ENCODE results near the gene BPNT1.
A peak's percentile ranks its signal among the peaks of the same experiment; 100 is the strongest.
"Not testable (repeated sequence)": the region's sequence is repeated elsewhere in the genome, so short reads cannot be mapped to it uniquely, and the experiment has no call there.

Gene BPNT1

GRCh38 chr1:220092694-220093093 lies 3.1 kb upstream of the BPNT1 start:
- intact Hi-C loops (cut with DNase I): loop anchor here (10.0 kb wide), 1 partner anchor 48 kb away; the partner anchor contains the start of gene EPRS1
- DNase-seq: no peak

DNA sequence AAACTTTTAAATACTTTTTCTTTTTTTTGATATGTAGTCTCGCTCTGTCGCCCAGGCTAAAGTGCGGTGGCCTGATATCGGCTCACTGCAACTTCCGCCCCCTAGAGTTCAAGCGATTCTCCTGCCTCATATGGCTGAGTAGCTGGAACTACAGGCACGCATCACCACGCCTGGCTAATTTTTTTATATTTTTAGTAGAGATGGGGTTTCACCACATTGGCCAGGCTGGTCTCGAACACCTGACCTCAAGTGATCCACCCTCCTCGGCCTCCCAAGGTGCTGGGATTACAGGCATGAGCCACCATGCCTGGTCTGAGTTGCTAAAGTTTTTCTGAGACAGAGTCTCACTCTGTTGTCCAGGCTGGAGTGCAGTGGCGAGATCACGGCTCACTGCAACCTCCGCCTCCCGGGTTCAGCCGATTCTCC lies 3.3 kb downstream of the BPNT1 start:
- intact Hi-C loops (cut with DNase I); DNase-seq: not testable (repeated sequence)

- no peak for DNase-seq
- intact Hi-C loops (cut with DNase I): no loop called here
These were observed 5.1 kb downstream of the BPNT1 start for GRCh38 chr1:220084460-220084859.

- intact Hi-C loops (cut with DNase I): no loop called here
- DNase-seq: no peak
These were observed 11.7 kb downstream of the BPNT1 start for GRCh38 chr1:220077887-220078286.

DNA sequence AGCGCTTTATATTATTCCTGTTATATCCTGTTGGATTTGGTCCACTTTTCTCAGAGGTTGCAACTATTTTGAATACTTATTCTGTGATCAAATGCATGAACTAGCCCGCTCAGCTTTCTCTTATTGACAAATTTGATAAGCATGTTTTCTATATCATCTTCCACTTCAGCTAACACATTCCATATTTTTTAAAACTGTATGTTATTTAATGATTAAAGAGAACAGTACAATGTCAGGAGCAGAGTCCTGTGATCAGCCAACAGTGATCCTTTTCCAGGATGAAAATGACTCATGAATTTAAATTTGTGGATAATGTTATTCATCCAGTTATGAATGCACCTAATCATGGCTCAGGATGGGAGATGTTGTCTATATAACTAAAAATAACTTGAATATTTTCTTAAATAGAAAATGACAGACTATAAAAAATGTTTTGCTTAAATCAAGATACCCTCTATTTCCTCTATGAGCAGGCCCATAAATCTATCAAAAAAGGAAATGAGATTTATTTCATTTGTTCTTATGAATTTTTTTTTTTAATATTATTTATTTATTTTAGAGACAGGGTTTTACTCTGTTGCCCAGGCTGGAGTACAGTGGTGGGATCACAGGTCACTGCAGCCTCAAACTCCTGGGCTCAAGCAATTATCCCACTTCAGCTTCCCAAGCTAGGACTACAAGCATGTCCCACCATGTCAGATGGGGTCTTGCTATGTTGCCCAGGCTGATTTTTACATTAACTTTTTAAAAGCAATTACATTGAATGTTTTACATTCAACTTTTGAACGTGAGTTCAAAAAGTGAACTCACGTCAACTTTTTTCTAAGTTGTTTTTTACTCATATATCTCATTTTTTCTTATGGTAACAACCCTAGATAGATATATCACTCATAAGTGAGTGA lies 12.5 kb downstream of the BPNT1 start:
- intact Hi-C loops (cut with DNase I): no loop called here
- peak in 1 of 42 donors; percentile 28 for DNase-seq

DNA sequence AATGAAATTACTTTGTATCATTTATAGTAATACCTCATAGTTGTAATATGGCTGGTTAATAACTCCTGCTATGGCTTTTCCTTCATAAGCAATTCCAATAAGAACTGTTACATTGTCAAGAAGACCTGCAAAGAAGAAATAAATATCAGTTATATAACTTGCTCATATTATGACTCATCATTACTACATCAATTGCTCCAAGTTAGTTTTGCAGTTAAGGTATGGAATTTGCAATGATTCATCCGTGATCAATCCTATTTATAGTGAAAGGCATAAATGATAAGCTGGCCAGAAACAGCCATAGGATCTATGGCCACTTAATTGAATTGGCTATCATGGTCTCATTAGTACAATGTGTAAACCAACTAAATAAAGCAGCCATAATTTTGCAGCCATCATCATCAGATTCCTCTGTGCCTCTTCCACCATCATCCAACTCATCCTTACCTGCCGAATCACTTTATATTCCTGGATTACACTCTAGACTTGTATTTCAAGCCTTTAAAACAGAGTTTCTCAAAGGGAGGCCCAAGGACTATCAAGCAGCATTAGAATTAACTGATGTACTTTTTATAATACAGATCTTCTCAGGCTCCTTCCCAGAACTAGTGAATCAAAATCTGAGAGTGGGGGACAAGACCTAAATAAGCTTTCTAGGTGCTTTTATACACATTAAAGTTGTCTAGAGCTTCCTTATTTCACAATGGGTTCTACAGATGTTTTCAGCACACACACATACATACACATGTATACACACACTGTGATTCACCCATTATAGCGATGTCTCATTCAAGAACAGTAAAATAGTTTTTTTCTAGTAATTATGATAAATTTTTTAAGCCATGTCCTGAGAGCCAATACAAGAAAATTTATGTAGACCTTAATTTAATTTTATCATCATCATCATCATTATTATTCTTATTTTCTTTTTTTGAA lies 22.1 kb downstream of the BPNT1 start:
- no peak for DNase-seq
- intact Hi-C loops (cut with DNase I): no loop called here

DNA sequence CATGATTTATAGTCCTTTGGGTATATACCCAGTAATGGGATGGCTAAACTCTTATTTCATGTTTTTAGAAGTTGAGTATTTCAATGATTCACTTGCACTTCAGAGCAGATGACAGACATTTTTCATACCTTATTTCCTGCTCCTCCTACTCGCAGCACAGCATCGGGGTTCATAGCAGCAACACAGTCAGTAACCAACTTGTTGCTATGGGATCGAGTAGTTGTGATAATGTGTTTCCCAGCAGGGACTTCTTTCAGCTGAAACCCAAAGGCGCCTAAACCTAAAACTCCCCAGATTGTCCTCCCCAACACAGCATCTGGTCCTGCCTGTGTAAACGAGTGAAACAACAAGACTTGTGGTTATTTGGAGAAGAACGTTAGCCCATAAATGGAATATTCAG lies 27.0 kb downstream of the BPNT1 start:
- no peak for DNase-seq
- intact Hi-C loops (cut with DNase I): no loop called here

- no peak for DNase-seq
- intact Hi-C loops (cut with DNase I): no loop called here
These were observed 28.7 kb downstream of the BPNT1 start for GRCh38 chr1:220060876-220061275.

DNA sequence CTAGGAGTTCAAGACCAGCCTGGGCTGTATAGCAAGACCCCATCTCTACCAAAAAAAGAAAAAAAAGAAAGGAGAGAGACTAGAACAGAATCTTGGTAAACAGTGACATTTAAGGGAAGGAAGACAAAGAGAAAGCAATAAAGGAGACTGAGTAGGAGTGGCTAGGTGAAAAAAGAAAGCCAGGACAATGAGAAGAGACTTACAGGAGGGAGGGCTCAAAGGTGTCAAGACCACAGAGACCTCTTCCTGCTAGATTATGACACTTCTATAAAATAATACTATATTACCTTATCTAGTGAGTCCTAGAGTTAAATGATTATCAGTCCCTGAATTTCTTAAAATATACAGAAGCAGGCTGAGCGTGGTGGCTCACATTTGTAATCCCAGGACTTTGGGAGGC lies 33.2 kb downstream of the BPNT1 start:
- intact Hi-C loops (cut with DNase I): no loop called here
- no peak for DNase-seq

DNA sequence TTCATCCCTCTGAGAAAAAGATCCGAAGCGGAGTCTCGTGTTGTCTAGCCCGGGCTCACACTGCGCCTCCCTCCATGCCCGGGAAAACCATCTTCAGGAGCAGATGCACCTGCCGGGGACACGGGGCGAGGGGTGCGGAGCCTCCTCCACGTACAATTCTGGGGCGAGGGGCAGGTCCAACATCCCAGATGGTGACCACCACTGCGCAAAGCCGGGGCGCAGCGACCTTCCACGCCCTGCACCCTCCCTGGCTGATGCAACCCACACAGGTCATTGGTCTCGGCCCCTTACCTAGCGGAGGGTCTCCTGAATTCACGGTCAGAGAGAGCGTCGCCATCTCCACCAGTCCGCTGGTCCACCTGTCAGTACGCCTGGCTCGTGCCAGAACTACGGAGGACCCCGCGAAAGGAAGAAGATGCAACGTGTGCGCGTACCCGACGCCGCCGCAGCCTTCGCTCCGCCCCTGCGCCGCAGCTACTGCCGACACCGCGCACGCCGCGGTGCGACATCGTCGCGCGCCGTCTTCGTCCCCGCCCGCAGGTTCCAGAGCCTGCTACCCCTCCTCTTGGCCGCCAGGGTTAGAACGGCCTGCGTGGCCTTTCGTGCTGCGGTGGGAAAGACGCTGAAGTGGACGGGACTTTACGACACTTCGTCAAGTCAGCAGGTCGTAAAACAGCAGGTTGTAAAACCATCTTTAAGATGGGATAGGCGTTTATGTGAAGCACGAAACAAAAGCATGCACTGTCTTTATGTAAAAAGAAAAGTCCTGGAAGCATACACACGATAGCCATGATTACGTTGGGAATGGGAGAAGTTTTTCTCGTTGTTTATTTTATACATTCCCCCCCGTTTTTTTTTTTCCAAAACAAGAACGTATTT lies 43.3 kb downstream of the BPNT1 start, which contains the start of gene EPRS1:
Gene EPRS1, minus strand, starts transcription at position 454 of the 879 bp plus-strand sequence. Its CDS starts 117 bp downstream, at position 337.
- DNase-seq: peak; percentile 83 to 97 (median 94)
- intact Hi-C loops (cut with DNase I): loop anchor here (10.0 kb wide), 1 partner anchor 49 kb away; the partner anchor contains the start of gene IARS2

DNA sequence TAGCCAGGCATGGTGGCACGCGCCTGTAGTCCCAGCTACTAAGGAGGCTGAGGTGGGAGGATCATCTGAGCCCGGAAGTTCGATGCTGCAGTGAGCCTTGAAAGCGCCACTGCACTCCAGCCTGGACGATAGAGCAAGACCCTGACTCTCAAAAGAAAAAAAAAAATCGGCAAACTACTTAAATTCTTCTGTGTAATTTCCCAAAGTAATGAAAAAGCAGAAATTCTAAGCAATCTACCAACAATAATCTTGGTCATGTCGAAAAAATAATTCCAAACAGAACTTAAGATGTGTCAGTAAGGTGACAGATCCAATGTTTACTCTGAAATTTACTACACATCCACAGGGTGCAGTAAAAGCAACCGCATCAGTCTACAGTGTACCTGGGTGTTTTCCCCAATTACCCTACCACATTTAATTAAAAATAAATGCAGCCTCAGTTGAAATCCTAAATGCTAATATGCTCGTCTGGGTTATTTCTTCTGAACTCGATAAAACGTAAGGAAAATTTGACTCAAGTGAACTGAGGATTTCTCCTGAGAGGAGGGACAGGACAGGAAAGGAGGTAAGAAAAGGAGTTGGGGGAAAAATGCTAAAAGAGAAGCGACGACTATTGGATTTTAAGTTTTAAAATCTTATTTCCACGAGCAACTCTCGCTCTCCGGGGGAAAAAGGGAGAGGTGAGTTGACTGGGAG lies 44.1 kb downstream of the BPNT1 start:
- no peak for DNase-seq
- intact Hi-C loops (cut with DNase I): loop anchor here (10.0 kb wide), 1 partner anchor 49 kb away; the partner anchor contains the start of gene IARS2

GRCh38 chr1:220044678-220045355 lies 44.8 kb downstream of the BPNT1 start:
- no peak for DNase-seq
- intact Hi-C loops (cut with DNase I): loop anchor here (10.0 kb wide), 1 partner anchor 50 kb away; the partner anchor contains the start of gene IARS2

DNA sequence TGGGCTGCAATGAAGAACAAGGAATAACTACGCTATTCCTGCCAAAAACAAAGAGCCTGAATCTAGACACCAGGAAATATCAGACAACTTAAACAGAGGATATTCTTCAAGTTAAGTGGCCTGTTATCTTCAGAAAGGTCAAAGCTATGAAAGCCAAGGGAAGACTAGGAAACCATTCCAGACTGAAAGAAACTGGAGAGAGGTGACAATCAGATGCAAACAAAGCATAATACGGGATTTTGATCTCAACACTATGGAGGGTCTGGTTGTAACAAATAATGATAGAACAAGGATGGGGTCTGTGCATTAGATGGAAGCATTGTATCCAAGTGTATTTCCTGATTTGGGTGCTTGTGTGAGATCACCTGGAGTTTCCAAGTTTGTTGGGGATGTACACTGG lies 45.9 kb downstream of the BPNT1 start:
- DNase-seq: no peak
- intact Hi-C loops (cut with DNase I): loop anchor here (10.0 kb wide), 1 partner anchor 51 kb away; the partner anchor contains the start of gene IARS2

GRCh38 chr1:220040028-220040596 lies 49.5 kb downstream of the BPNT1 start:
- intact Hi-C loops (cut with DNase I): loop anchor here (10.0 kb wide), 1 partner anchor 55 kb away; the partner anchor contains the start of gene IARS2
- no peak for DNase-seq

GRCh38 chr1:220038640-220039039 lies 50.9 kb downstream of the BPNT1 start:
- intact Hi-C loops (cut with DNase I): no loop called here
- DNase-seq: no peak

DNA sequence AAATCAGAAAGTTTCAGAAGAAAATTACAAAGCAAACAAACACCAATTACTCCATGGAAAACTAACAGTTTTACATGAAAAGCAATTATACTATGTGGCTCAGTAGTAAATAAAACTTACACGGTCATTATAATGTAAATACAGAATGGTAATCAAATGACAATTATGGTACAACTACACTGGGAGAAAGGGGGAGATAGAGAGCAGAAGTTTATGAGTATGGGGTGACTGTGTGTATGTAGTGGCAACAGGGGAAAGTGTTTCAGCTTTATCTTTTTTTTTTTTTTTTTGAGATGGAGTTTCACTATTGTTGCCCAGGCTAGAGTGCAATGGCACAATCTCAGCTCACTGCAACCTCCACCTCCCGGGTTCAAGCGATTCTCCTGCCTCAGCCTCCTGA lies 51.8 kb downstream of the BPNT1 start:
- DNase-seq; intact Hi-C loops (cut with DNase I): not testable (repeated sequence)

DNA sequence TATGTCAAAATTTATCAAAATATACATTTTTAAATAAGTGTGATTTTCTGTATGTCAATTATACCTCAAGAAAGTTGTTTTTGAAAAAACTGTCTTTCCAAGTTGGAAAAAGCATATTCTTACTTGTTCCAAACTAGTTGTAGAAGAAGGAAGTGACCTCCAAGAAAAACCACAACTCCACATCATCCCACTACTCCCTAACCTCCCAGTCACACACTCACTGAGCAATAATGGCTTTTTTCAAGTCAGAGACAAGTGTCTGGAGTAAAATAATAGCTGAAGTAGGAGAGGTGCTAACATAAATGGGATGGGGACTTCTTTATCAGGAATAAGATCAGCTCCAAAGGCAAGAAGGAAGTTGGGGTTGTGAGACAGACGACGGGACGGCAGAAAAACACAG lies 56.7 kb downstream of the BPNT1 start:
- DNase-seq: no peak
- intact Hi-C loops (cut with DNase I): no loop called here
